ENCODE measurements around the gene S100A10.

S100A10 gene, protein sequence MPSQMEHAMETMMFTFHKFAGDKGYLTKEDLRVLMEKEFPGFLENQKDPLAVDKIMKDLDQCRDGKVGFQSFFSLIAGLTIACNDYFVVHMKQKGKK

DNA sequence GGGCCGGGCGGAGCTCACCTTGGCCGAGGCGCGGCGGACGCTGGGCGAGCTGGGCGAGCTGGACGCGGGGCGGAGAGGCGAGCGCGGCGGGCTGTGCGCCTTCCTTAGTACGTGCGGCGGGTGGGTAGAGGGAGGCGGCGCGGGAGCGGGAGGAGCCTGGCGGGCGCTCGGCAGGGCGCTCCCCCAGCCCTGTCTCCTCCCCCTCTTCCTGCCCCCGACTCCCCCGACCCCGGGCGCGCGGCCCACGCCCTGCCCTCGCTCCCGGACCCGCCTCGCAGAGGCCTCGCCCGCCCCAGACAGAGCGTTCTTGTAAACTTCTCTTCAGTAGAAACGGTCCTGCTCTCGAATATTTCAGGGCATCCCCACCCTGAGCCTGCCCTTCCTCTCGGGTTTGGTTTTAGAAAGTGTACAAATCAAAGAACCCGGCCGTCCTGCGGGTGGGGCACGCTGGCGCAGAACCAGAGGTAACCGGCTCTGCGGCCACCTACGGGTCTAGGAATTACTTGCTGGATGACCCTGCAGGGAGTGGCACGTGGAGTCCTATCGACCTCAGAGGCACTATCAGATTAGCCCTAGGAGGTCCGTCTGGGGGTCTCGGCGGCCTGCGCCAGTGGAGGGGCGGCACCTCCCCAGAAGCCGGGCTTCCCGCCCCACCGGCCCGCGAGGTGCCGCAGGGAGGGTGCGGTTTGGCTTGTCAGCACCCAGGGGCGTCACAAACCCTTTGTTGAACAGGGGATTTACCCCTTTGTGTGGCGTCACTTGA, at the start of gene S100A10:
S100A10 (minus strand) TSS at position 126 of the 763 bp plus-strand sequence. CDS start 7,629 bp downstream, outside the sequence.
- peak; percentile 92 for DNase-seq (ENCODE audit: low spot score)

GRCh38 chr1:152042030-152042429, 48.4 kb upstream of the S100A10 start:
- no peak for DNase-seq (ENCODE audit: low spot score)

- DNase-seq (ENCODE audit: low spot score): no peak
Measured at GRCh38 chr1:152039886-152040285, 46.2 kb upstream of the S100A10 start.

DNA sequence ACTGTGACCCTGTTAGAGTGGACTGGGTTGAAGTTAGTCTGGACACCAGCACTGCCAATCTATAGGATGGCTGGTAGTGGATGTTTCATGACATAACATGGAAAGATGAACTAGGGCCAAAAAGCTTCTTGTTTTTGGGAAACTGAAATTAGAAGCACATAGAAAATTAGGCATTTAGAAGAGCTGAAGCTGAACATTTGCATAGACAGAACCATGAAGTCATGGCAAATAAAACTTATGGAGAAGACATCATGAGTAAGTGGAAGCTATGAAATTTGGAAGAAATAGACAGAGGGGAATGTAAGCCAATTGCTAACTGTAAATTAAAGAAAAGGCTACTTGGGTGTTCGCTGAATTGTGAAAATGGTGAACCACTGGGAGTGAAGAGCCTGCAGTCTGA, 45.8 kb upstream of the S100A10 start:
- no peak for DNase-seq (ENCODE audit: low spot score)

DNA sequence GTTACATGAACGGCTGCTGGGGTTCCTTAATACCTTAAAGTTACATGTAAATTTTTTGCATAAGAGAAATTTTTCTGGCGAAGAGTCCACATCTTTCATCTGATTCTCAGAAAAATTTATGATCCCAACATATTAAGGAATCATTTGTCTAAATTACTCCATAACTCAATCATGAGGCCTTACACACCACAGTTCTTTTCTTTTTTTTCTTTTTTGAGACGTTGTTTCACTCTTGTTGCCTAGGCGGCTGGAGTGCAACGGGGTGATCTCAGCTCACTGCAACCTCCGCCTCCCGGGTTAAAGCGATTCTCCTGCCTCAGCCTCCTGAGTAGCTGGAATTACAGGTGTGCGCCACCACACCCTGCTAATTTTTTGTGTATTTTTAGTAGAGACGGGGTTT, 45.2 kb upstream of the S100A10 start:
- no peak for DNase-seq (ENCODE audit: low spot score)

DNA sequence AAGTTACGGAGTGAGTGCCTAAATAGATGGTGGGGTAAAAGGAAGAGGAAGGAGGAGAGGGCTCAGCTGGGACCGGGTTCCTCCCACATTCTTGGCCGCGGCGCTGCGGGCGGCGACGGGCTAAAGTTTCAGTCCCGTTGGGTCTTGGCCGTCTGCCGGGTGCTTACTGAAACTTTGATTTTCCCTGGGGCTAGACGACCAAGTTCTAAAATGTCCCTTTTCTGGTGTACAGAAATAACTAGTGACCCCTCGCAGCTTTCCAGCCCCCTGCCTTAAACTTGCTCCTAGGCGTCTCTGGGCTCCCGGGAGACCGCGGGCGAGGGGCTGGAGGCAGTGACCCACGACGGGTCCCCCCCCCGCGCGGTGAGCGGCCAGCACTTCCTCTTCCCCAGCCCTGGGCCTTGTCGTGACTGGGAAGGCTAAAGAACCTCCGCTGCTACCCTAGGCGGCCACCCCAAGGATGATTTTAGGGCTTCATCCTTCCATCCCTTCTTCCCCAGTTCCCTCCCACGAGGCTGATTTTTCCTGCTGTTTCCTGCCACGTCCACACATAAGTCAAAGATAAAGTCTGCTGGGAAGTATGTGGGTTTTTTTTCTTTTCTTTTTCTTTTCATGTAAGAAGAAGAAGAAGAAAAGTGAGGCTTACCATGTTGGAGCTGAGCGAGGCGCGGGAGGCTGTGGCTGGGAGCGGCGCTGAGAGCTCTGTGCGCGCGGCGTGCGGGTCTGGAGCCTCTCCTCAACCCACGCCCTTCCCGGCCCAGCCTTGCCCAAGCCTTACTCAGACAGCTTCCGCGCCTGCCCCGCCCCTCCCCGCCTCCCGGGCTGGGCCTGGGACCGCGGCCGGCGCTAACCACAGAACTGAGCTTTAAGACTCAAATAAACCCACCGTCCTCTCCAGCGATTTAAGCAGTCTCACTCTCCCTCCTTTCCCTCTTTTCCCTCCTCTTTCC, 42.9 kb upstream of the S100A10 start, which contains the start of gene S100A11:
S100A11 (minus strand) TSS at position 738 of the 950 bp plus-strand sequence; CDS start at position 649, 89 bp downstream.
- peak; percentile 85 for DNase-seq (ENCODE audit: low spot score)

DNA sequence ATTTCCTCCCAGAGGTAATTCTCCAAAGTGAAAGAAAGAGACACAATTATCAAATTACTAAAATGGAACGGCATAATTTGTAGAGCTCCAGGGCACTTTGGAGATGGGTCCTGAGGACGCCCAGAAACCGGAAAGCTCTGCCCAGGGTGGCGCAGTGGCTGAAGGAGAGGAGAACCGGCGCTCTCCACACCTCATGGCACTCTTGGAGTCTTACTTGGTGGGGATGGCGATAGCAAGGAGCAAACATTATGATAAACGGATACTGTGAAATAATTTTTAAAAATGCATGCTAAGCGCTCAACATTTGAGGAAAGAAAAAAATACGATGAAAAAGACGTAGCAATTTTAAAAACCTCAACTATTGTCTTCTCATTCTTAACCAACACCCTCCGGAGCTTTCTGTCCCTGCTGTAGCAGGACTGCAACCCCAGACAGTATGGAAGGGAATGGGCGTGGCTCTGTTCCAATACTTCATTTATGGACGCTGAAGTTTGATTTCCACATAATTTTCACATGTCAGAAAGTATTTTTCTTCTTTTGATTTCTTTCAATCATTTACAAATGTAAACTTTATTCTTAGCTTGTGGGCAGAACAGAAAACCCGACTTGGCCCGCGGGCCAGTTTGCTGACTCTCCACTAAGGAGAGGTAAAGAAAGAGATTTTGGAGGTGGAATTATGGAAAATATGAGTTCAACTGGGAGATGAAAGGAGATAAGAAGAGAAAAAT, 42.0 kb upstream of the S100A10 start:
- DNase-seq (ENCODE audit: low spot score): peak; percentile 58

- DNase-seq (ENCODE audit: low spot score): peak; percentile 87
Measured at GRCh38 chr1:152034654-152035538, 41.2 kb upstream of the S100A10 start.

GRCh38 chr1:152034324-152034653, 40.6 kb upstream of the S100A10 start:
- DNase-seq (ENCODE audit: low spot score): no peak

GRCh38 chr1:152029929-152030211, 36.2 kb upstream of the S100A10 start:
- DNase-seq (ENCODE audit: low spot score): no peak

DNA sequence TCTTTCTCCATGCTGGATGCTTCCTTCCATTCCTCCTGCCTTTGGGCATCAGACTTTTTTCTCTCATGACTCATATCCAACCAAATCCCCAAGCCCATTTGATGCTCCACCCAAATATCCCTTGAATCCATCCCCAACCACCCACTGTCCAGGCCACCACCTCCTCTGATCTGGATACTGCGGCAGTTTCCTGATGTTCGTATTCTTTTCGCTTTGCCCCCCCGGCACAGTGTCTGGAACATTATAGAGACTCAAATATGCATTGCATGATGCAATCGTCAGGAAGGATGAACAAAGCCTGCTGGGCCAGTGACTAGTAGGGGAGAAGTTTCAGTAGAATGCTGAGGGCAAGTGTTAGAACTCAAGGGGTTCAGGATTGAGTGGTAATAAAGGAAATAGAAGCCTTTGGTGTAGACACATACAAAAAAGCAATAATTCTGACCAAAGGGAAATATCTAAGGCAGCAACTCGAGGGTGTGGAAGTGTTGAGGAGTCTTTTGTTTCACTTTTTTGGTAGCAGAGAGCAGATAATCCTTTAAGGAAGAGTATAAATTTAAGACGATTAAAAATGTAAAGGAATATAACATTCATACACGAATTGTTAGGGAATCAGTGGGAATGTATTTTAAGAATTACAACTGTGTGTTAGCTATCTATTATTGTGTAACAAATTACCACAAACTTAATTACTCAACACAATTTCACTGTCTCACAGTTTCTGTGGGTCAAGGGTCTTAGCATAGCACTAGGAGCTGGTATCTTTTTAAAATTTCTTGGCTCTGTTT, 35.7 kb upstream of the S100A10 start:
- no peak for DNase-seq (ENCODE audit: low spot score)

- DNase-seq (ENCODE audit: low spot score): no peak
Measured at GRCh38 chr1:152026895-152027294, 33.2 kb upstream of the S100A10 start.

DNA sequence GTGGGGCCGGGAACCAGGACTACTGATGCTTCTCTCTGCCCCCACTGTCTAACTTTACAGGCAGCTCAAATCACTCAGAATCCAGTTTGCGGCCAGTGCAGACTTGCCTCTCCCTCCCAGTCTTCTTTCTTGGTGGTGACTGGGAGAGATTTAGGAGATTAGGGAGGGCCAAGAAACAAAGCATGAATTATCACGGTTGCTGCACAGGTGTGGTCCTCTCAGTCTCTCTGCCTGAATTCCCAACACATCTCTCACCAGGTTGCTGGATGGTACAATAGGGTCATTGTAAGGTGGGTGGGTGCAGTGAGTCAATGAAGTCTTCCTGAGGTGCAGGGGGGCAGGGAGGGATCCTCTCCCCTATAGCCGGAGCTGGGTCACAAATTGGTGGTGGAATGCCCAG, 30.6 kb upstream of the S100A10 start:
- no peak for DNase-seq (ENCODE audit: low spot score)

- no peak for DNase-seq (ENCODE audit: low spot score)
Measured at GRCh38 chr1:152023221-152023620, 29.6 kb upstream of the S100A10 start.

DNA sequence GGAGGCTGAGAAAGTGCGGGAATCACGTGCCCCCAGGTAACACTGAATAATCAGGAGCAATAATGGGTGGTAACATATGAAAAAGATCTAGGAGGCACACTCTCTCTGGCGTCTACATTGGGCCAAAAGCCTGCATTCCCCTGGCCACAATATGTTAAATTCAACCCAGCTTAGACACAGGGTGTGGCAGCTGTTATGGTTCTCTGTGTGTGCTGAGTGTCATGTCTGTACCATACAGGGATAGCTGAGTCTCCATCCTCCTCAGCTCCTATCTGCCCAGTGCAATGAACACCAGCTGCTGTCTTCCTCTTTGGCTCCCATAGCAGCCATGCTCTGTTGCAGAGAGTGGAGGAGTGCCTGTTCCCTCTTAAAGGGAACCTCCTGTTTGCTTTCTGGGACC, 28.8 kb upstream of the S100A10 start:
- no peak for DNase-seq (ENCODE audit: low spot score)

DNA sequence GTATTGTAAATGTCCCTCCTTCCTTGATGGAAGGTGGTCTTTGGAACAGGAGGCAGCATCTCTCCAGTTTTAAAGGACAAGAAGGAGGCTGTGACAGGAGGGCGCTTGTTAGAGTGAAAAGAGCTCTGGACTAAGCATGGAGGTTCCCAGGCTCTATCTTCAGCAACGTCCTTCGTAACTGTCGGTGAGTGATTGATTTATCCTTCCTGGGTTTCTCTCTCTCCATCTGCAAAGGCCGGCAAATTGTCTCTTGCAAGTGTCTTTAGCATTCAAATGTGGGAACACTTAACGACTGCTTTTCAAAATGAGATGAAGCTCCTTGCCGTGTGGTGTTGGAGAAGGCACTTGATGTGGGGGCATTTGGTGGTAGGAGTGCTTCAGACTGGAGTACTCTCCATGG, 27.9 kb upstream of the S100A10 start:
- DNase-seq (ENCODE audit: low spot score): no peak

- DNase-seq (ENCODE audit: low spot score): no peak
Measured at GRCh38 chr1:152020849-152021248, 27.2 kb upstream of the S100A10 start.

- no peak for DNase-seq (ENCODE audit: low spot score)
Measured at GRCh38 chr1:152018537-152018936, 24.9 kb upstream of the S100A10 start.

DNA sequence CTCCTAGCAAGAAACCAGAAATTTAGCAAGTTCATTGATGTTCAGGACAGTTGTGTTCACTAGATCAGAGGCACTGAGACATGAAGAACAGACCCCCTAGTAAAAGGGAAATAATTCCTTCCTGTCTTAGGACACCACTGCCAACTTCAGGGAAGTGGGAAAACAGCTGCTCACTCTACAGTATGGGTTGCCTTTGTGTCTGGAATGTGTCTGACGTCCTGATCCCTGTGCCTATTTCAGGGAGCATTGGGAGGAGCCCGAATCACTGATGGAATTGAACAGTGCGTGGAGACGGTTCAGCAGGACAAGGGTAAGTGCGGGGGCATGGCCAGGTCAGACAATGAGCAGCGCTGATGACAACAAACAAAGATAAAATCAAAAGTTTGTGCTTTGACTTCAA, 22.1 kb upstream of the S100A10 start:
- DNase-seq (ENCODE audit: low spot score): no peak

GRCh38 chr1:152014943-152015342, 21.3 kb upstream of the S100A10 start:
- DNase-seq (ENCODE audit: low spot score): no peak

Data from CD4-positive, alpha-beta T cell treated with Interleukin-2 at 100 ng/mL for 4 hours (primary cell).